Skeletal muscle cell (primary cell): ENCODE measurements around the gene JPH3.

Experiments used
- DNase-seq: peaks from one replicate; pipeline ENCODE4 v3.0.0-alpha.2; 2010; ENCODE audit warnings: low read depth
- H3K4me3 ChIP-seq: 2 replicates; pipeline ENCODE4 v1.5.1; 2011; ENCODE audit warnings: low read depth, mild to moderate bottlenecking, control low read depth, low read length, moderate library complexity

JPH3 gene

GRCh38 chr16:87595712-87596111, 6.6 kb upstream of the JPH3 start:
- no peak for DNase-seq
- H3K4me3 ChIP-seq: no peak overlapping the region

- H3K4me3 ChIP-seq: no peak overlapping the region
- no peak for DNase-seq
Observed at GRCh38 chr16:87597324-87597830, 4.9 kb upstream of the JPH3 start.

DNA sequence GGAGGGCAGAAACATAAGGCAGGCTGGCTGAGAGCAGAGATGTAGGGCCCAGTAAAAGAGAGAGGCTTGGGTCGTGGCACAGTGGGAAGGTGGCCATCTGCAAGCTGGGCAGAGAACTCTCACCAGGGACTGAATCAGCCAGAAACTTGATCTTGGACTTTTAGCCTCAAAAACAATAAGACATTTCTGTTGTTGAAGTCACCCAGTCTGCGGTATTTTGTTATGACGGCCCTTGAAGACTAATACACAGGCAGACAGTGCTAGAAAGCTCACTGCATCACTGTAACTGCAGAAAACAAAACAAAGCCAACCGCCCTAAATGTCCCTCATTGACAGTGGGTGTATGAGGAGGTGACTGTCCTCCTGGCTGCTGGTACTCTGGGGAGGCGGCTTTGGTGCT, 3.9 kb upstream of the JPH3 start:
- H3K4me3 ChIP-seq: no peak overlapping the region
- DNase-seq: no peak

DNA sequence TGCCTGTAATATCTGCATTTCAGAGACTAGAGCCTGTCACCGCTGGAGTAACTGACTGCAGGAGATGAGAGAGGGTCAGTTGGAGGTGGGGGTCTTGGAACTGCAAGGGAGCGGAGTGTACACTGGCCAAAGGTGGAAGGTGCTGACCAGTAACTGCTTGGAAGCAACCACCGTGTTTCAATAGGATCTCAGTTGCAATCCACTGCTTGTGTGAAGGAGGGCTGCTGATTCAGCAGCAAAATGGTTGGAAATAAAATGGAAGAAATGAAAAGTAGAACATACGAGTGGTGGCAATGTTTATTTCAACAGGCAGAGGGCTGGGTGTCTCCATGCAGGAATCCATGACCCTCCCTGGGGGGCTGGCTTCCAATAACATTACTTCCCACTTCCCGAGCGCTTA, 2.1 kb upstream of the JPH3 start:
- DNase-seq: no peak
- no peak overlapping the region for H3K4me3 ChIP-seq

DNA sequence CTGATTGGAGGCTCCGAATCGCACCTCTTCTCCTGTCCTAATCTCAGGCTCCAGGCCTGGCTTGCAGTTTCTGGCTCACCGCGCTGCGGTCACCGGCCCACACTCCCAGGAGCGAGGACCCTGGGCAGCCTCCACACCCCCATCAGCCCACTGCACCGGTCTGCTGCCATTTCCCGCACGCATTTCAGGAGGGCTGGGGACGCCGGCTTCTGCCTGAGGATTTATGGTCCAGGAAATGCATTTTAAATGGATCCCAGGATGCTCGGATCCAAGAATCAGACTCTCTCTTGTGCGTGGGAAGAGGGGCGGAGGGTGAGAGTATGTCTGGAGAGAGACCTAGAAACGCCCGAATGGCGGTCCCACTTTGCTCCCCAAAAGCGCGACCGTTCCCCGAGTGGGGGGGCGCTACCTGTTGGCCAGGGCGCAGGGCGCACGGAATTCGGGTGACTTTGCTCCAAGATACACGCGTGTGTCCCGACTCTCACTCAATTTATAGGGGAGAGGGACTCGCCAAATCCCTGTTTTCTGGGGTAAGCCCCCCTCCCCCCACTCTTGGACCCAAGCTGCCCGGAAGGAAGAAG, 817 bp upstream of the JPH3 start:
- no peak overlapping the region for H3K4me3 ChIP-seq
- DNase-seq: no peak

- DNase-seq: no peak
- no peak overlapping the region for H3K4me3 ChIP-seq
Observed at GRCh38 chr16:87602821-87603683, 744 bp downstream of the JPH3 start.

DNA sequence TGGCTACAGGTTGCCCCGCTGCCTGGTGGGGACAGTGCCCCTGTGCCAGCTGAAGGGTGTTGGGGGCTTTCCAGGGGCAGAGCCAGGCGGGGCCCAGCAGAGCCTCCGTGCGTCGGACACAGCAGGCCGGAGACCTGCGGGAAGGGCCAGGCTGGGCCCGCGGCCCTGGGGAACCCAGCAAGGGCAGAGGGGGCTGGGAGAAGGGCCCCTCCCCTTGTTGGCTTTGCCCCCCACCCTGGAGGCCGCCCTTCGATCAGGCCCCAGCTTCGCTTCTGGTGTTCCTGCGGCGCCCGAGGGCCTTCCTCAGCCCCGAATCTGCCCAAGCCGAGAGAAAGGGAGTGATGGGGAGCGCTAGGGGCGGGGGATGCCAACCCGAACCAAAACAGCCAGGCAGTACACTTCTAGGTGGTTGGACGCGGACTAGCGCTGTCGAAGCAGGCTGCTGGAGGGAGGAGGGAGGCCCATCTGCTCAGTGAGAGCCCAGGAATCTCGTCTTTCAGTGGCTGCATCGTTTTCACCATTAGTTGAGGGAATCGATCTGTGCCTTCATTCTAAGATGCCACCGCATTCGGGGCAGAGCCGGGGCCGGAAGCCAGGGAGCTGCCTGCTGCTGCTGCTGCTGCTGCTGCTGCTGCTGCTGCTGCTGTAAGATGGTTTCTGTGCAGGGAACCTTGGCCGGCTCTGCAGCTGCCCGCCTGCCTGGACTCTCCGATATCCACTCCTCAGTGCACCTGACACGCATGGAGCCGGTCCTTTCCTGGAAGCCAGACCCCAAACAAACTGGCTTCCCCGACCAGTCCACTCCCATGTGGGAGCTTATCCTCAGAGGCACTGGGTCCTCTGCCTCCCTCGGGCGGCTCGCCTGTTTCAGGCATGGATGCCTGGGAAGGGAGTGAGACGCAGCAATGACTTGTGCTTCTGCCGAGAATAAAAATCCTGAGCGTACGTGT, 1.7 kb downstream of the JPH3 start:
- no peak for DNase-seq
- H3K4me3 ChIP-seq: no peak overlapping the region

- H3K4me3 ChIP-seq: no peak overlapping the region
Observed at GRCh38 chr16:87604634-87605111, 2.4 kb downstream of the JPH3 start.

DNA sequence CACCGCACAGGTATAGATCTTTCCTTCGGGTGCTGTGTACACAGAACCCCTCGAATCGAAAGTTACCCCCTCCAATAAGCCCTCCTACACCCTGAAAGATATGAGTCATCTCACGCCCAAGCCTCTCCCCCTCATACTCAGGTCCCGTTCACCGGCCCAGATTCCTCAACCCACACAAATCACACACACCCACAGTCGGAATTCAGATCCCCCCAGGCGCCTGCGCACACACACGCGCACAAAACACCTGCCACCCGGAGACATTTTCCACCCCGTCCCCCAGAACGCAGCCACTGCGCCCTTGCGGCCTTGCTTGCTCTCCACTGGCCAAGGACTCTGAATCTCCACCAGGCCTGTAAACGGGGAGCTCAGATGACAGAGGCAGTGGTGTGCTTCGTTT, 4.9 kb downstream of the JPH3 start:
- DNase-seq: no peak
- no peak overlapping the region for H3K4me3 ChIP-seq

More at GRCh38 chr16:87604634-87605111, 2.4 kb downstream of the JPH3 start:
- no peak for DNase-seq

- no peak overlapping the region for H3K4me3 ChIP-seq
- no peak for DNase-seq
Observed at GRCh38 chr16:87607871-87608270, 5.6 kb downstream of the JPH3 start.

DNA sequence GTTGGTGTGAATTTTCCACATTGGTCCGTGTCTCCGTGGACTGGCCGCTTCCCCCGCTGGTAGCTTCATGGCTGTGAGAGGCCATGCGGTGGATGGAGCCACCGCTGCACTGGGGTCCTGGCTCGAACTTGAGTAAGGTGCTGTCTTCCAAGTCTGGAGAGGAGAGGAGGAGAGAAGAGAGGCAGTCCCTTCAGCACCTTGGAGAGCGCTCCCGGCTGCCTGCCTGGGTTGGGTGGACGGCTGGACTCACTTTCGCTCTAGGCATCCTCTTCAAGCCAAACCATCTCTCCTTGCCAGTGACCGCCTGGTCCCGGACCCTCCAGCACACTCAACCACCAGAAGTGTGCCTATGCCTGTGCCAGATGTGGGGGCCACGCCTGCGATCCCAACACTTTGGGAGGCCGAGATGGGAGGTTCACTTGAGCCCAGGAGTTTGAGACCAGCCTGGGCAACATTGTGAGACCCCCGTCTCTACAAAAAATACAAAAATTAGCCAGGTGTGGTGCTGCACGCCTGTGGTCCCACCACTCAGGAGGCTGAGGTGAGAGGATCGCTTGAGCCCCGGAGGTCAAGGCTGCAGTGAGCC, 6.2 kb downstream of the JPH3 start:
- DNase-seq: no peak
- no peak overlapping the region for H3K4me3 ChIP-seq

- no peak overlapping the region for H3K4me3 ChIP-seq
- no peak for DNase-seq
Observed at GRCh38 chr16:87610026-87610425, 7.7 kb downstream of the JPH3 start.

DNA sequence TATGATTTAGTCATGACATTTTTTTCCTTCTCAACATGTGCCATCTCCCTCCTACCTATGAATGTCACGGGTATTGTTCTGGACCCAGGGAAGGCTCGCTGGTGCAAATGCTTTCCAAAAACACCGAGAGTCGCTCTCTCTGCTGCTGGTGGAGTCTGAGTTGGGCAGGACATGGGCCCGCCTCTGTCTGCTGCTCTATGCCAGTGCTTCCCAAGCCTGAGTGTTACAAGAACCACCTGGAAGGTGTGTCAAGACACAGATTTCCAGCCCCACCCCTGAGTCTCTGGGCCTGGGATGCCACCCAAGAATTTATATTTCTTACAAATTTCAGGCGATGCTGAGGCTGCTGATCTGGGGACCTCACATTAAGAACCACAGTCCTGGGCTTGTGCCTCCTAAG, 9.1 kb downstream of the JPH3 start:
- no peak for DNase-seq
- H3K4me3 ChIP-seq: no peak overlapping the region

GRCh38 chr16:87613961-87614360, 11.7 kb downstream of the JPH3 start:
- H3K4me3 ChIP-seq: no peak overlapping the region
- DNase-seq: no peak

GRCh38 chr16:87615621-87616041, 13.3 kb downstream of the JPH3 start:
- H3K4me3 ChIP-seq: no peak overlapping the region
- no peak for DNase-seq

DNA sequence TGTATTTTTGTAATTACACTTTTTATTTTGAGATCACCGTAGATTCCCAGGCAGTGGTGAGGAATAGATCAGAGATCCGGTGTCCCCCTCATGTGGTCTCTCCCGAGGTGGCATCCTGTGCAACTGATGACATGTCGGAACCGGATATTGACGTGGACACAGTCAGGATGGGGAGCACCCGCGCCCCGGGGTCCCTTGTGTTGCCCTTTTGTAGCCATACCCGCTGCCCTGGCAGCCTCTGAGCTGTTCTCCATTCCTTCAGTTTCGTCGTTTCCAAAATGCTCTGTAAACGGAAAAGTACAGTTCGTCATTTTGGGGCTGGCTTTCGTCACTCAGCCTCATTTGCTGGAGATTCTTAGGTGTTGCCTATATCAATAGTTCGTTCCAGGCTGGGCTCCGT, 14.2 kb downstream of the JPH3 start:
- H3K4me3 ChIP-seq: no peak overlapping the region
- DNase-seq: no peak

DNA sequence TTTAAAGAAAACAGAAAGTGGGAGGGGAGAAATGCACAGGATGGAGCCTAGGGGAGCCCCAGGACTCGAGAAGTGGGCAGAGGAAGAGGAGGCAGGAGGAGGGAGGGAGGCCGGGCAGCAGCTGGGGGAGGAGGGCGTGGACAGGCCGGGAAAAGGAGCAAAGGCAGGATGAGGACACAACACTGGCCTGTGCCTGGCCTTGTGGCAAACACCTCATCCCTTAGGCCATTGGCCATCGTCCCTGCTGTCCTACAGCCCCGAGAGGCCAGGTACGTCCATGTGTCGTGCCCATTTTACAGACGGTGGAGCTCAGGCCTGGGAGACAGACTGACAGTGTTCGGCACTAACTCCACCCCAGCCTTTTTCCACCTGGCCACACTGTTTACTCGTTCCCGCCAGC, 15.9 kb downstream of the JPH3 start:
- no peak overlapping the region for H3K4me3 ChIP-seq
- DNase-seq: no peak

- no peak overlapping the region for H3K4me3 ChIP-seq
- DNase-seq: no peak
Observed at GRCh38 chr16:87619360-87620200, 17.3 kb downstream of the JPH3 start.

GRCh38 chr16:87620201-87620495, 17.8 kb downstream of the JPH3 start:
- no peak overlapping the region for H3K4me3 ChIP-seq
- no peak for DNase-seq
